Endothelial cell of umbilical vein (primary cell): ENCODE data around the gene CGNL1. TPM values are rescaled to one million over a fixed set of nuclear protein-coding genes. Genes with fewer than 3 reads are reported as not detected.

Experiments used
- BruUV-seq: library from RNA; stranded (reverse); fragments of 400-500 nt; replicated peaks from 2 replicates; lab custom pipeline; 2021; lab: Mats Ljungman, UMichigan
- CTCF ChIA-PET: fragments of 300-600, 350-600 bp; sonication (Branson Sonifier 250); formaldehyde crosslinking; loops from one replicate; lab custom pipeline; 2021; ENCODE audit warnings: antibody characterized with exemption, inconsistent platforms; lab: Charles Lee
- POLR2A ChIA-PET: fragments of 300-600, 350-600 bp; sonication (Branson Sonifier 250); formaldehyde crosslinking; loops from one replicate; lab custom pipeline; 2021; ENCODE audit warnings: antibody characterized with exemption, inconsistent platforms; lab: Charles Lee
- DNase-seq: peaks from one replicate; pipeline ENCODE4 v3.0.0-alpha.2; 2011; ENCODE audit warnings: low read depth, low spot score
- FAIRE-seq: peaks from 2 replicates; lab custom pipeline; 2011; peaks lifted over from hg19 to GRCh38; lab: Jason Lieb, UNC
- H2AFZ ChIP-seq: 2 replicates; pipeline ENCODE4 v1.6.0; 2012; ENCODE audit warnings: low read depth, low read length, control low read depth, inconsistent platforms
- H3K27ac ChIP-seq: 2 replicates; pipeline ENCODE4 v1.5.1; 2011; ENCODE audit warnings: low read depth, mild to moderate bottlenecking, control low read depth, low read length, moderate library complexity; ENCODE audit not compliant: insufficient read depth
- H3K27me3 ChIP-seq, 2 experiments: 2 replicates each; pipeline versions ENCODE4 v1.6.0 to v1.6.1; 2011; ENCODE audit warnings: low read length in 2 of 2, mixed read lengths in 1 of 2; ENCODE audit not compliant: control insufficient read depth in 2 of 2, insufficient read depth in 2 of 2
- H3K36me3 ChIP-seq, 2 experiments: 2 replicates in 1 of 2; 3 replicates in 1 of 2; pipeline ENCODE4 v1.5.1; 2011; ENCODE audit warnings: low read length in 2 of 2, mild to moderate bottlenecking in 1 of 2, moderate library complexity in 1 of 2; ENCODE audit not compliant: control insufficient read depth in 2 of 2, insufficient read depth in 2 of 2; ENCODE audit errors: extremely low read depth in 1 of 2
- H3K4me1 ChIP-seq: 3 replicates; pipeline ENCODE4 v1.5.1; 2011; ENCODE audit warnings: mild to moderate bottlenecking, low read length; ENCODE audit not compliant: control insufficient read depth, insufficient read depth; ENCODE audit errors: extremely low read depth
- H3K4me2 ChIP-seq: 2 replicates; pipeline ENCODE4 v1.6.1; 2011; ENCODE audit warnings: low read length, control low read depth, mixed read lengths; ENCODE audit not compliant: insufficient read depth
- H3K4me3 ChIP-seq, 3 experiments: fragments of 200-600 bp in 1 of 3; sonication (generic), shearing (Covaris generic) in 1 of 3; replicated peaks in 1 of 3; 2 replicates each; pipeline ENCODE4 v1.5.1; 2011 to 2016; ENCODE audit warnings: control low read depth in 3 of 3, low read length in 3 of 3, mild to moderate bottlenecking in 2 of 3, inconsistent platforms in 1 of 3, low read depth in 1 of 3, moderate library complexity in 1 of 3; ENCODE audit not compliant: insufficient read depth in 1 of 3
- H3K79me2 ChIP-seq: 2 replicates; pipeline ENCODE4 v1.6.0; 2012; ENCODE audit warnings: low read length, inconsistent platforms; ENCODE audit not compliant: control insufficient read depth, insufficient read depth
- H3K9ac ChIP-seq: replicated peaks from 2 replicates; pipeline ENCODE3; 2011; ENCODE audit warnings: low read length, control low read depth; ENCODE audit not compliant: insufficient read depth; ENCODE audit errors: extremely low read depth
- H3K9me1 ChIP-seq: replicated peaks from 3 replicates; pipeline ENCODE4 v1.6.0; 2011; ENCODE audit warnings: mild to moderate bottlenecking, low read length; ENCODE audit not compliant: control insufficient read depth, insufficient read depth; ENCODE audit errors: extremely low read depth
- H3K9me3 ChIP-seq: replicated peaks from 2 replicates; pipeline ENCODE4 v1.5.1; 2012; ENCODE audit warnings: low read length, inconsistent platforms; ENCODE audit not compliant: control insufficient read depth, insufficient read depth
- H4K20me1 ChIP-seq: replicated peaks from 2 replicates; pipeline ENCODE3; 2011; ENCODE audit warnings: mild to moderate bottlenecking, low read length; ENCODE audit not compliant: control insufficient read depth, insufficient read depth; ENCODE audit errors: extremely low read depth
- CTCF ChIP-seq, 2 donors: IDR thresholded peaks; 1 replicate in 1 of 2; 2 replicates in 1 of 2; pipeline ENCODE4 v1.5.1; 2011; ENCODE audit warnings: low read length in 2 of 2, mild to moderate bottlenecking in 2 of 2, moderate library complexity in 2 of 2, control low read depth in 1 of 2, inconsistent platforms in 1 of 2, low read depth in 1 of 2; ENCODE audit not compliant: insufficient read depth in 1 of 2; ENCODE audit errors: extremely low read depth in 1 of 2
- EZH2 ChIP-seq: IDR thresholded peaks from 2 replicates; pipeline ENCODE4 v1.6.1; 2012; ENCODE audit warnings: borderline replicate concordance, low read depth, mild to moderate bottlenecking, moderate library complexity, low read length, inconsistent platforms; ENCODE audit not compliant: severe bottlenecking
- FOS ChIP-seq: IDR thresholded peaks from 2 replicates; pipeline ENCODE4 v1.6.1; 2011; ENCODE audit warnings: mild to moderate bottlenecking, low read length, moderate library complexity, borderline replicate concordance; ENCODE audit not compliant: insufficient read depth
- GATA2 ChIP-seq: IDR thresholded peaks from 2 replicates; pipeline ENCODE4 v1.7.0; 2011; ENCODE audit warnings: low read depth, mild to moderate bottlenecking, moderate library complexity, mixed read lengths, low read length; ENCODE audit not compliant: insufficient read length, insufficient read depth
- JUN ChIP-seq: IDR thresholded peaks from 2 replicates; pipeline ENCODE4 v1.6.1; 2011; ENCODE audit warnings: borderline replicate concordance, low read depth; ENCODE audit not compliant: insufficient read length, insufficient read depth
- MYC ChIP-seq: IDR thresholded peaks from one replicate; pipeline ENCODE4 v1.6.1; 2011; ENCODE audit warnings: mild to moderate bottlenecking, low read depth, low read length
- POLR2A ChIP-seq: IDR thresholded peaks from 2 replicates; pipeline ENCODE4 v1.6.1; 2012; ENCODE audit warnings: low read depth, mild to moderate bottlenecking, control low read depth, low read length
- POLR2AphosphoS5 ChIP-seq: IDR thresholded peaks from 2 replicates; pipeline ENCODE4 v1.6.1; 2012; ENCODE audit warnings: low read depth, mild to moderate bottlenecking, control low read depth, low read length, moderate library complexity; ENCODE audit not compliant: insufficient read depth
- dilution Hi-C: fragments of 300-500 bp; cut with MboI; formaldehyde crosslinking; loops from one replicate; pipeline ENCODE4 v1.15.0; 2019; ENCODE audit warnings: low sequenced_read_pairs; ENCODE audit not compliant: extremely low pct_ligation_motif_present
- intact Hi-C: fragments of 100-400 bp; cut with micrococcal nuclease; formaldehyde crosslinking; loops from one replicate; pipeline ENCODE4 v1.10.0; 2022
- polyA plus RNA-seq, 4 experiments: library from polyadenylated mRNA; depleted of rRNA in 3 of 4; stranded (reverse) in 3 of 4; unstranded in 1 of 4; fragments of >200 nt; gene quantifications; 2 replicates each; pipeline versions ENCODE4 v1.2.1 to v1.2.3, GENCODE V29; 2011 to 2012; ENCODE audit warnings: missing spikeins in 1 of 4
- total RNA-seq: library from RNA; stranded (reverse); gene quantifications from 2 replicates; pipeline ENCODE4 v1.2.3, GENCODE V29; 2021
- TF ChIP-seq, protein P1 (sequence below): IDR thresholded peaks from 2 replicates; pipeline ENCODE4 v1.6.1; 2011; ENCODE audit not compliant: insufficient read depth, insufficient read length

The CGNL1 gene
- total and polyA plus RNA-seq, 2 donors (not counting 3 experiments of a cell fraction or from before 2014, with no cell fraction given), result 6.9 to 27.1 TPM

GRCh38 chr15:57521503-57521902 is 145.2 kb downstream of the CGNL1 start:
- dilution Hi-C loops (no loop called here), intact Hi-C loops (no loop called here)
- no peaks in the 10 kb centered on the region for H3K9me3 ChIP-seq
- no peak overlapping the region for H3K4me3 ChIP-seq
- no peak overlapping the region for H2AFZ ChIP-seq
- TF ChIP-seq FOS (no peak), MYC (no peak), POLR2AphosphoS5 (no peak), CTCF (IDR thresholded peaks at IDR 0.05; ENCODE audit: extremely low read depth in 1 of 2, insufficient read depth in 1 of 2, low read depth in 1 of 2, low read length in 2 of 2) (no peak), EZH2 (no peak), JUN (no peak), POLR2A (no peak), GATA2 (no peak)
- TF ChIP-seq, protein P1, sequence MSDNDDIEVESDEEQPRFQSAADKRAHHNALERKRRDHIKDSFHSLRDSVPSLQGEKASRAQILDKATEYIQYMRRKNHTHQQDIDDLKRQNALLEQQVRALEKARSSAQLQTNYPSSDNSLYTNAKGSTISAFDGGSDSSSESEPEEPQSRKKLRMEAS, result no peak
- DNase-seq (no peak), FAIRE-seq (no peak)
- ChIA-PET CTCF (interaction anchor here (1.1 to 3.7 kb wide), 5 partner anchors 8 to 180 kb away, joined by 3 to 18 read pairs (median 6); no protein-coding TSS in a partner anchor), POLR2A (no interaction called here)
- BruUV-seq, result no TSS peak
- H3K9me1 ChIP-seq, result no peaks in the 10 kb centered on the region
- H3K9ac ChIP-seq, result no peak overlapping the region
- no peak overlapping the region for H3K4me2 ChIP-seq
- peaks cover 19% of the 10 kb centered on the region for H3K4me1 ChIP-seq
- peaks cover 0 to 7% of the 10 kb centered on the region in 2 experiments for H3K36me3 ChIP-seq
- H3K79me2 ChIP-seq, result no peaks in the 10 kb centered on the region
- H4K20me1 ChIP-seq, result no peaks in the 10 kb centered on the region
- H3K27me3 ChIP-seq, result no peaks in the 10 kb centered on the region
- H3K27ac ChIP-seq, result no peak overlapping the region
